HCT116 (cell line): ENCODE data around the gene LINGO4. TPM values are rescaled to one million over a fixed set of nuclear protein-coding genes. Genes with fewer than 3 reads are reported as not detected.

ENCODE experiments used
- ATAC-seq: fragments of 200-7000 bp; cut with Tn5 transposase; 2 replicates; pipeline ENCODE4 v1.9.1; 2020; ENCODE audit warnings: mild to moderate bottlenecking, moderate library complexity
- BruUV-seq: library from RNA; stranded (reverse); fragments of 400-500 nt; replicated peaks from 2 replicates; lab custom pipeline; 2021; lab: Mats Ljungman, UMichigan
- CTCF ChIA-PET: fragments of 300-600 bp; sonication (Branson Sonifier 250); formaldehyde crosslinking; loops from one replicate; lab custom pipeline; 2021; ENCODE audit warnings: antibody characterized with exemption; lab: Charles Lee
- POLR2A ChIA-PET: fragments of 300-600, 350-600 bp; sonication (Branson Sonifier 250); formaldehyde crosslinking; loops from one replicate; lab custom pipeline; 2021; ENCODE audit warnings: antibody characterized with exemption; lab: Charles Lee
- RAD21 ChIA-PET, 2 experiments: fragments of 300-600 bp; sonication (Branson Sonifier 250); formaldehyde crosslinking; loops; one replicate each; lab custom pipeline; 2023; ENCODE audit warnings: low total read pairs in 2 of 2; ENCODE audit not compliant: uncharacterized antibody in 2 of 2, unreplicated experiment in 2 of 2, low non-redundant PET in 1 of 2; lab: Charles Lee
- DNase-seq: peaks from one replicate; pipeline ENCODE4 v3.0.0-alpha.2; 2010; ENCODE audit warnings: low read depth, low spot score
- H2AFZ ChIP-seq: fragments of 200-600 bp; shearing (Covaris generic), sonication (generic); 2 replicates; pipeline ENCODE4 v1.6.1; 2017; ENCODE audit warnings: low read depth, mixed run types, mixed read lengths, antibody characterized with exemption, low read length; ENCODE audit not compliant: poor library complexity, severe bottlenecking
- H3K27ac ChIP-seq: 2 replicates; pipeline ENCODE4 v1.5.1; 2012; ENCODE audit warnings: low read depth, low read length
- H3K27me3 ChIP-seq: fragments of 200-600 bp; sonication (generic); 2 replicates; pipeline ENCODE4 v1.6.1; 2016; ENCODE audit warnings: mixed run types, low read length, mixed read lengths; ENCODE audit not compliant: insufficient read depth
- H3K36me3 ChIP-seq, 2 experiments: fragments of 200-500 bp in 1 of 2; fragments of 200-600 bp in 1 of 2; sonication (Bioruptor generic) in 1 of 2; sonication (generic) in 1 of 2; 2 replicates each; pipeline versions ENCODE4 v1.5.1 to v1.6.1; 2014 to 2016; ENCODE audit warnings: low read length in 2 of 2, inconsistent platforms in 1 of 2, mixed read lengths in 1 of 2, mixed run types in 1 of 2; ENCODE audit not compliant: insufficient read depth in 2 of 2, control insufficient read depth in 1 of 2
- H3K4me1 ChIP-seq, 2 experiments: fragments of 200-600 bp in 1 of 2; sonication (generic) in 1 of 2; 2 replicates each; pipeline versions ENCODE4 v1.5.1 to v1.6.1; 2012 to 2017; ENCODE audit warnings: low read length in 2 of 2, inconsistent platforms in 1 of 2, mild to moderate bottlenecking in 1 of 2, mixed read lengths in 1 of 2, mixed run types in 1 of 2, moderate library complexity in 1 of 2; ENCODE audit not compliant: insufficient read depth in 2 of 2, control insufficient read depth in 1 of 2
- H3K4me2 ChIP-seq: fragments of 200-600 bp; sonication (generic); 2 replicates; pipeline ENCODE4 v1.6.1; 2017; ENCODE audit warnings: mixed run types, low read length, mixed read lengths
- H3K4me3 ChIP-seq, 2 experiments: fragments of 200-600 bp in 1 of 2; sonication (generic) in 1 of 2; replicated peaks in 1 of 2; 2 replicates each; pipeline ENCODE4 v1.5.1; 2011 to 2016; ENCODE audit warnings: low read length in 2 of 2, control low read depth in 1 of 2, low read depth in 1 of 2, mild to moderate bottlenecking in 1 of 2, mixed read lengths in 1 of 2, mixed run types in 1 of 2
- H3K79me2 ChIP-seq: fragments of 200-600 bp; sonication (generic); 2 replicates; pipeline ENCODE4 v1.6.1; 2017; ENCODE audit warnings: mild to moderate bottlenecking, mixed run types, low read length, moderate library complexity, mixed read lengths; ENCODE audit not compliant: insufficient read depth
- H3K9ac ChIP-seq: fragments of 200-600 bp; sonication (generic); 2 replicates; pipeline ENCODE4 v1.6.1; 2016; ENCODE audit warnings: low read length, mixed read lengths
- H3K9me2 ChIP-seq: fragments of 200-600 bp; sonication (generic), shearing (Covaris generic); 2 replicates; pipeline ENCODE4 v1.6.1; 2017; ENCODE audit warnings: mixed run types, mild to moderate bottlenecking, moderate library complexity; ENCODE audit not compliant: insufficient read depth
- H3K9me3 ChIP-seq, 2 experiments: fragments of 200-500 bp in 1 of 2; fragments of 200-600 bp in 1 of 2; sonication (Bioruptor generic) in 1 of 2; sonication (generic) in 1 of 2; 2 replicates each; pipeline ENCODE4 v1.6.1; 2014 to 2017; ENCODE audit warnings: low read length in 2 of 2, mixed read lengths in 2 of 2, inconsistent platforms in 1 of 2, low read depth in 1 of 2, mild to moderate bottlenecking in 1 of 2, mixed run types in 1 of 2, moderate library complexity in 1 of 2; ENCODE audit not compliant: control insufficient read depth in 1 of 2, insufficient read depth in 1 of 2
- H4K20me1 ChIP-seq: fragments of 200-600 bp; sonication (generic), shearing (Covaris generic); 2 replicates; pipeline ENCODE4 v1.6.1; 2017; ENCODE audit warnings: mixed run types, mild to moderate bottlenecking, moderate library complexity; ENCODE audit not compliant: insufficient read depth
- CBX3 ChIP-seq: IDR thresholded peaks from 2 replicates; pipeline ENCODE4 v1.6.1; 2012; ENCODE audit warnings: low read depth
- CTCF ChIP-seq, 3 experiments: fragments of 200-600 bp in 1 of 3; sonication (generic) in 1 of 3; IDR thresholded peaks in 2 of 3; conservative IDR thresholded peaks in 1 of 3; 2 replicates each; pipeline ENCODE4 v1.5.1; 2012 to 2017; ENCODE audit warnings: low read depth in 2 of 3, low read length in 2 of 3, antibody characterized with exemption in 1 of 3, borderline replicate concordance in 1 of 3, control low read depth in 1 of 3, mild to moderate bottlenecking in 1 of 3, mixed read lengths in 1 of 3, mixed run types in 1 of 3, moderate library complexity in 1 of 3; ENCODE audit not compliant: insufficient read depth in 1 of 3
- EGR1 ChIP-seq: IDR thresholded peaks from 2 replicates; pipeline ENCODE4 v1.6.1; 2012; ENCODE audit warnings: low read depth
- EZH2 ChIP-seq: fragments of 200-600 bp; sonication (generic); IDR thresholded peaks from 2 replicates; pipeline ENCODE4 v1.6.1; 2017; ENCODE audit warnings: antibody characterized with exemption, mixed run types
- JUND ChIP-seq: IDR thresholded peaks from 2 replicates; pipeline ENCODE4 v1.6.1; 2012
- MAX ChIP-seq: IDR thresholded peaks from 2 replicates; pipeline ENCODE4 v1.6.1; 2012
- POLR2A ChIP-seq: IDR thresholded peaks from 2 replicates; pipeline ENCODE4 v1.7.0; 2011; ENCODE audit warnings: borderline replicate concordance; ENCODE audit not compliant: insufficient read depth, insufficient read length; ENCODE audit errors: extremely low read depth
- RAD21 ChIP-seq: IDR thresholded peaks from 2 replicates; pipeline ENCODE4 v1.6.1; 2012; ENCODE audit warnings: low read depth, mild to moderate bottlenecking
- REST ChIP-seq: IDR thresholded peaks from 2 replicates; pipeline ENCODE4 v1.6.1; 2012; ENCODE audit warnings: low read depth
- SIN3A ChIP-seq: IDR thresholded peaks from 2 replicates; pipeline ENCODE4 v1.6.1; 2012; ENCODE audit warnings: low read depth
- SRF ChIP-seq: IDR thresholded peaks from 2 replicates; pipeline ENCODE4 v1.6.1; 2012; ENCODE audit warnings: low read depth
- TCF7L2 ChIP-seq: IDR thresholded peaks from 2 replicates; pipeline ENCODE4 v1.7.0; 2011; ENCODE audit warnings: borderline replicate concordance, inconsistent platforms; ENCODE audit not compliant: insufficient read depth, insufficient read length; ENCODE audit errors: extremely low read depth
- YY1 ChIP-seq: IDR thresholded peaks from 2 replicates; pipeline ENCODE4 v1.6.1; 2011; ENCODE audit warnings: low read length, low read depth, moderate library complexity, mild to moderate bottlenecking; ENCODE audit not compliant: insufficient replicate concordance; ENCODE audit errors: extremely low read depth
- ZBTB33 ChIP-seq: IDR thresholded peaks from 2 replicates; pipeline ENCODE4 v1.6.1; 2011; ENCODE audit warnings: mild to moderate bottlenecking, low read length, moderate library complexity; ENCODE audit not compliant: insufficient replicate concordance; ENCODE audit errors: extremely low read depth
- ZFX ChIP-seq: fragments of 450-650 bp; IDR thresholded peaks from 2 replicates; pipeline ENCODE4 v1.6.1; 2017
- intact Hi-C: fragments of 100-400 bp; cut with micrococcal nuclease; formaldehyde crosslinking; loops from 2 replicates; pipeline ENCODE4 v1.10.0; 2022
- total RNA-seq: library from RNA; stranded (reverse); gene quantifications from one replicate; pipeline ENCODE4 v1.2.1, GENCODE V29; 2021; ENCODE audit not compliant: unreplicated experiment

LINGO4 gene
- total RNA-seq, 1 experiment from 2014 or later: not detected

- no peak for DNase-seq
- no peaks in the 10 kb centered on the region for H3K9me3 ChIP-seq
- no peaks in the 10 kb centered on the region for H3K9me2 ChIP-seq
- no peak overlapping the region for H2AFZ ChIP-seq
- no peak overlapping the region for H3K4me2 ChIP-seq
- H3K27ac ChIP-seq: no peak overlapping the region
- TF ChIP-seq SIN3A (no peak), YY1 (no peak), RAD21 (no peak), MAX (no peak), SRF (no peak), ZFX (no peak), CTCF (IDR thresholded peaks at IDR 0.05 in 2 of 3, conservative IDR thresholded peaks at IDR 0.05 in 1 of 3; ENCODE audit: borderline replicate concordance in 1 of 3, insufficient read depth in 1 of 3, low read depth in 2 of 3, low read length in 2 of 3) (no peak), CBX3 (no peak), EZH2 (no peak), REST (no peak), TCF7L2 (no peak), POLR2A (no peak), ZBTB33 (no peak), EGR1 (no peak), JUND (no peak)
- no peaks in the 10 kb centered on the region for H3K36me3 ChIP-seq
- no peaks in the 10 kb centered on the region for H4K20me1 ChIP-seq
- H3K9ac ChIP-seq: no peak overlapping the region
- ATAC-seq: no peak
- POLR2A ChIA-PET: interaction anchor here (0.9 to 1.3 kb wide), 2 partner anchors 9 to 529 kb away, joined by 3 to 4 read pairs; no protein-coding TSS in a partner anchor
- no TSS peak for BruUV-seq
- no peak overlapping the region for H3K4me3 ChIP-seq
- RAD21 ChIA-PET: no interaction called here
- no peaks in the 10 kb centered on the region for H3K27me3 ChIP-seq
- intact Hi-C loops: no loop called here
- CTCF ChIA-PET: no interaction called here
- H3K79me2 ChIP-seq: no peaks in the 10 kb centered on the region
- peaks cover 23 to 49% of the 10 kb centered on the region in 2 experiments for H3K4me1 ChIP-seq
These were observed 24.3 kb upstream of the LINGO4 start for GRCh38 chr1:151829352-151830046.
